ENCODE measurements around the gene MFN2. TPM values are rescaled to one million over a fixed set of nuclear protein-coding genes. Genes with fewer than 3 reads are reported as not detected.
A peak's percentile ranks its signal among the peaks of the same experiment; 100 is the strongest.
"Not testable (repeated sequence)": the region's sequence is repeated elsewhere in the genome, so short reads cannot be mapped to it uniquely, and the experiment has no call there.

Gene MFN2
- total RNA-seq, 1 donor from 2014 or later = 71.4 TPM

GRCh38 chr1:11938722-11939526 lies 41.3 kb upstream of the MFN2 start:
- no peak overlapping the region for H3K27ac Mint-ChIP-seq

GRCh38 chr1:11939794-11940193 lies 40.5 kb upstream of the MFN2 start:
- H3K4me1 Mint-ChIP-seq (ENCODE audit: unreplicated experiment) = peaks cover 17% of the 10 kb centered on the region
- H3K36me3 Mint-ChIP-seq; DNase-seq (ENCODE audit: extremely low spot score, unreplicated experiment); H3K27me3 Mint-ChIP-seq; H3K27ac Mint-ChIP-seq; H3K4me3 Mint-ChIP-seq; H3K9me3 Mint-ChIP-seq: not testable (repeated sequence)

More at GRCh38 chr1:11938722-11939526, 41.3 kb upstream of the MFN2 start:
- peaks cover 15% of the 10 kb centered on the region for H3K4me1 Mint-ChIP-seq (ENCODE audit: unreplicated experiment)
- TF ChIP-seq CTCF (conservative IDR thresholded peaks at IDR 0.05) = no peak
- no peaks in the 10 kb centered on the region for H3K9me3 Mint-ChIP-seq
- no peak overlapping the region for H3K4me3 Mint-ChIP-seq
- no peaks in the 10 kb centered on the region for H3K27me3 Mint-ChIP-seq
- peaks cover 3% of the 10 kb centered on the region for H3K36me3 Mint-ChIP-seq
- no peak for DNase-seq (ENCODE audit: extremely low spot score, unreplicated experiment)

GRCh38 chr1:11940260-11940921 lies 39.9 kb upstream of the MFN2 start:
- no peak for DNase-seq (ENCODE audit: extremely low spot score, unreplicated experiment)
- Mint-ChIP-seq H3K27ac (no peak overlapping the region), H3K36me3 (peaks cover 7% of the 10 kb centered on the region), H3K4me1 (ENCODE audit: unreplicated experiment) (peaks cover 22% of the 10 kb centered on the region), H3K27me3 (no peaks in the 10 kb centered on the region), H3K4me3 (no peak overlapping the region), H3K9me3 (no peaks in the 10 kb centered on the region)
- TF ChIP-seq CTCF (conservative IDR thresholded peaks at IDR 0.05) = no peak

GRCh38 chr1:11942280-11942679 lies 38.0 kb upstream of the MFN2 start:
- Mint-ChIP-seq H3K4me1 (ENCODE audit: unreplicated experiment) (peaks cover 23% of the 10 kb centered on the region), H3K36me3 (peaks cover 13% of the 10 kb centered on the region), H3K4me3 (no peak overlapping the region), H3K27ac (peak overlapping the region; percentile 62), H3K27me3 (no peaks in the 10 kb centered on the region), H3K9me3 (no peaks in the 10 kb centered on the region)
- DNase-seq (ENCODE audit: extremely low spot score, unreplicated experiment) = no peak
- no peak for TF ChIP-seq CTCF (conservative IDR thresholded peaks at IDR 0.05)

GRCh38 chr1:11943619-11944018 lies 36.6 kb upstream of the MFN2 start:
- DNase-seq (ENCODE audit: extremely low spot score, unreplicated experiment) = no peak
- Mint-ChIP-seq H3K4me1 (ENCODE audit: unreplicated experiment) (peaks cover 19% of the 10 kb centered on the region), H3K9me3 (no peaks in the 10 kb centered on the region), H3K4me3 (no peak overlapping the region), H3K36me3 (peaks cover 20% of the 10 kb centered on the region), H3K27me3 (no peaks in the 10 kb centered on the region), H3K27ac (no peak overlapping the region)
- TF ChIP-seq CTCF (conservative IDR thresholded peaks at IDR 0.05) = no peak

GRCh38 chr1:11944358-11944931 lies 35.8 kb upstream of the MFN2 start:
- TF ChIP-seq CTCF (conservative IDR thresholded peaks at IDR 0.05) = no peak
- Mint-ChIP-seq H3K4me3 (peak overlapping the region; percentile 74), H3K9me3 (no peaks in the 10 kb centered on the region), H3K27ac (peak overlapping the region; percentile 89), H3K27me3 (no peaks in the 10 kb centered on the region), H3K4me1 (ENCODE audit: unreplicated experiment) (peaks cover 15% of the 10 kb centered on the region), H3K36me3 (peaks cover 20% of the 10 kb centered on the region)
- peak; percentile 76 for DNase-seq (ENCODE audit: extremely low spot score, unreplicated experiment)

All from type B pancreatic cell (in vitro differentiated cells).